Measurements from ENCODE around the gene PCMT1. TPM values are rescaled to one million over a fixed set of nuclear protein-coding genes. Genes with fewer than 3 reads are reported as not detected.

Gene PCMT1
- total and polyA plus RNA-seq, 9 of the 15 experiments (the other 6 are each of a cell fraction or from before 2014, with no cell fraction given), result 217 to 541 (median 327) TPM

DNA sequence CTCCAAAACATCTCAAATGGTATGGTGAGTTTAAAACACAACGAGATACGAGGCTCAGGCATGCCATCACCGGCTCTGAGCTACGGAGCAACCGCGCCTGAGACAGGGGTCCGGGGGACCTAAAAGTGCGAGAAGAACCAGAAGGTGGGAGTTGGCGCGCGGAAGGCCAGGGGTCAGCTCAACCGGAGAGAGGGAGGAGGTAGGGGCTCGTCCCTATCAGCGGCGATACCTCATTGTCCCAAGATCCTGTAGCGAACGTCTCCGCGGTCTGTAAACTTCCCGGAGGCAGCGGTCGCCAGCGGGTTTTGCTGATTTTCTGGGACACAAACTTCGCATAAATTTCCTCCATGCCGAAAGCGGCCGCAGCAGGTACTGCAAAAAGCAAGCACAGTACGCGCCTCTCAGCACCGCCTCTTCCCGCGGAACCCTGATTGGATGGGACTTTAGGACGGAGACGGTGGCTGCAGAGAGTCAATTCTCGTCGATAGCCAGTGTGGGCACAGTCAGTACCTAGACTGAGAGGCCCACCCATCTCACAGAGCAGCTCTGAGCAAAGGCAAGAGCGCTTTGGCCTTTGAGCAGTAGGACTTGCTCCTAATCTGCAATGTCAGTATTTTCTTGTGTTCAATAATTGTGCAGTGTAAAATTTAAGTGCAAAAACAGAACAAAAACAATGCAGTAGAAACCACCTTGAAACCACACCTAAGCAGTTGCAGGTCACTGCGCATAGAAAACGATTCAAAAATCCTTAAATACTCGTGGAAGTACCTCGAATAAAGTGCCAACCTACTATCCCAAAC lies 3.2 kb upstream of the PCMT1 start, which contains the start of gene NUP43 (continued):
- TF ChIP-seq TOE1 (IDR thresholded peaks at IDR 0.05; ENCODE audit: borderline replicate concordance) (peak; percentile 89), TOE1 (CRISPR knock-in tag; IDR thresholded peaks at IDR 0.05; ENCODE audit: borderline replicate concordance, low read depth) (no peak), ZNF384 (IDR thresholded peaks at IDR 0.05; ENCODE audit: low read depth, low read length) (no peak), PHB (CRISPR knock-in tag; IDR thresholded peaks at IDR 0.05) (no peak), SAFB2 (IDR thresholded peaks at IDR 0.05; ENCODE audit: borderline replicate concordance, low read depth, low read length, severe bottlenecking) (no peak), RAD51 (IDR thresholded peaks at IDR 0.05; ENCODE audit: borderline replicate concordance, low read depth) (peak; percentile 13; the same call in 1 of the 2 replicates), ZEB2 (IDR thresholded peaks at IDR 0.05) (no peak), FOXM1 (IDR thresholded peaks at IDR 0.05; ENCODE audit: low read depth) (no peak; the same call in none of the 2 replicates), FOXM1 (CRISPR knock-in tag; IDR thresholded peaks at IDR 0.05; ENCODE audit: low read depth) (no peak), PHF20 (IDR thresholded peaks at IDR 0.05; ENCODE audit: partially characterized antibody) (peak; percentile 78), NEUROD1 (IDR thresholded peaks at IDR 0.05; ENCODE audit: borderline replicate concordance, low read depth, low read length, partially characterized antibody) (peak; percentile 90), HNRNPL (IDR thresholded peaks at IDR 0.05; ENCODE audit: low read depth, low read length) (no peak), ATF4 (CRISPR knock-in tag; IDR thresholded peaks at IDR 0.05) (no peak), ARHGAP35 (IDR thresholded peaks at IDR 0.05; ENCODE audit: partially characterized antibody) (no peak), TRIM24 (IDR thresholded peaks at IDR 0.05) (no peak), NCOA2 (IDR thresholded peaks at IDR 0.05; ENCODE audit: partially characterized antibody in 2 of 2) (no peak), NFIX (CRISPR knock-in tag; IDR thresholded peaks at IDR 0.05; ENCODE audit: low read depth) (no peak), ZNF778 (CRISPR knock-in tag; IDR thresholded peaks at IDR 0.05) (no peak), TCF7 (IDR thresholded peaks at IDR 0.05; ENCODE audit: borderline replicate concordance) (no peak), ZNF696 (CRISPR knock-in tag; conservative IDR thresholded peaks at IDR 0.05) (no peak), RBM39 (optimal IDR thresholded peaks at IDR 0.05; ENCODE audit: low read depth, low read length) (peak; percentile 31), RFX1 (IDR thresholded peaks at IDR 0.05) (no peak), MTA2 (IDR thresholded peaks at IDR 0.05; ENCODE audit: low read depth) (no peak), BMI1 (IDR thresholded peaks at IDR 0.05; ENCODE audit: low read length) (no peak), CTBP1 (IDR thresholded peaks at IDR 0.05; ENCODE audit: borderline replicate concordance) (peak; percentile 82), KAT8 (IDR thresholded peaks at IDR 0.05; ENCODE audit: low read depth) (no peak), RAD21 (CRISPR knock-in tag; conservative IDR thresholded peaks at IDR 0.05 in 1 of 2, IDR thresholded peaks at IDR 0.05 in 1 of 2) (peak in 1 of 2 experiments; percentile 18; a peak in 1 of 4 replicates)
- TF ChIP-seq, protein P1, sequence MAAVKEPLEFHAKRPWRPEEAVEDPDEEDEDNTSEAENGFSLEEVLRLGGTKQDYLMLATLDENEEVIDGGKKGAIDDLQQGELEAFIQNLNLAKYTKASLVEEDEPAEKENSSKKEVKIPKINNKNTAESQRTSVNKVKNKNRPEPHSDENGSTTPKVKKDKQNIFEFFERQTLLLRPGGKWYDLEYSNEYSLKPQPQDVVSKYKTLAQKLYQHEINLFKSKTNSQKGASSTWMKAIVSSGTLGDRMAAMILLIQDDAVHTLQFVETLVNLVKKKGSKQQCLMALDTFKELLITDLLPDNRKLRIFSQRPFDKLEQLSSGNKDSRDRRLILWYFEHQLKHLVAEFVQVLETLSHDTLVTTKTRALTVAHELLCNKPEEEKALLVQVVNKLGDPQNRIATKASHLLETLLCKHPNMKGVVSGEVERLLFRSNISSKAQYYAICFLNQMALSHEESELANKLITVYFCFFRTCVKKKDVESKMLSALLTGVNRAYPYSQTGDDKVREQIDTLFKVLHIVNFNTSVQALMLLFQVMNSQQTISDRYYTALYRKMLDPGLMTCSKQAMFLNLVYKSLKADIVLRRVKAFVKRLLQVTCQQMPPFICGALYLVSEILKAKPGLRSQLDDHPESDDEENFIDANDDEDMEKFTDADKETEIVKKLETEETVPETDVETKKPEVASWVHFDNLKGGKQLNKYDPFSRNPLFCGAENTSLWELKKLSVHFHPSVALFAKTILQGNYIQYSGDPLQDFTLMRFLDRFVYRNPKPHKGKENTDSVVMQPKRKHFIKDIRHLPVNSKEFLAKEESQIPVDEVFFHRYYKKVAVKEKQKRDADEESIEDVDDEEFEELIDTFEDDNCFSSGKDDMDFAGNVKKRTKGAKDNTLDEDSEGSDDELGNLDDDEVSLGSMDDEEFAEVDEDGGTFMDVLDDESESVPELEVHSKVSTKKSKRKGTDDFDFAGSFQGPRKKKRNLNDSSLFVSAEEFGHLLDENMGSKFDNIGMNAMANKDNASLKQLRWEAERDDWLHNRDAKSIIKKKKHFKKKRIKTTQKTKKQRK (IDR thresholded peaks at IDR 0.05; ENCODE audit: borderline replicate concordance, low read depth, low read length), result no peak
